Right lobe of liver (tissue), 6 donors: ENCODE results near the gene ZACN. TPM values are rescaled to one million over a fixed set of nuclear protein-coding genes. Genes with fewer than 3 reads are reported as not detected.
"Not testable (repeated sequence)": the region's sequence is repeated elsewhere in the genome, so short reads cannot be mapped to it uniquely, and the experiment has no call there.

Experiments
- ATAC-seq, 4 donors: fragments of 200-7000 bp; cut with Tn5 transposase; one replicate each; pipeline ENCODE4 v1.9.1; 2020; ENCODE audit warnings: mild to moderate bottlenecking in 4 of 4, moderate library complexity in 4 of 4
- DNase-seq, 3 donors: peaks; one replicate each; pipeline ENCODE4 v3.0.0-alpha.2; 2020
- H3K27ac ChIP-seq, 3 donors: fragments of 200-600 bp; one replicate each; pipeline ENCODE4 v1.8.0; 2022
- H3K27me3 ChIP-seq, 2 donors: fragments of 200-600 bp; one replicate each; pipeline ENCODE4 v1.8.0; 2022
- H3K36me3 ChIP-seq, 4 donors: fragments of 200-600 bp; sonication (generic) in 1 of 4; one replicate each; pipeline versions ENCODE4 v1.5.1 to v1.8.0; 2017 to 2022; ENCODE audit warnings: control low read depth in 1 of 4
- H3K4me1 ChIP-seq, 4 donors: fragments of 200-600 bp; sonication (generic) in 1 of 4; one replicate each; pipeline versions ENCODE4 v1.5.1 to v1.8.0; 2017 to 2022; ENCODE audit warnings: control low read depth in 1 of 4
- H3K4me3 ChIP-seq, 3 donors: fragments of 200-600 bp; one replicate each; pipeline ENCODE4 v1.8.0; 2022
- H3K9me3 ChIP-seq, 4 donors: fragments of 200-600 bp; sonication (generic) in 1 of 4; one replicate each; pipeline versions ENCODE4 v1.5.1 to v1.8.0; 2017 to 2022; ENCODE audit warnings: control low read depth in 1 of 4
- CTCF ChIP-seq, 4 donors: fragments of 200-600 bp in 3 of 4; fragments of 450-650 bp in 1 of 4; IDR thresholded peaks; one replicate each; pipeline versions ENCODE4 v1.5.1 to v1.8.0; 2016 to 2022; ENCODE audit warnings: antibody characterized with exemption in 4 of 4, mild to moderate bottlenecking in 2 of 4
- POLR2A ChIP-seq: fragments of 450-650 bp; IDR thresholded peaks from one replicate; pipeline ENCODE4 v1.6.1; 2017; ENCODE audit warnings: antibody characterized with exemption, mild to moderate bottlenecking
- WGBS: methylation state at CpG from one replicate; pipeline ENCODE4 v1.1.6; 2018; ENCODE audit warnings: low coverage, low lambda C conversion rate; ENCODE audit not compliant: insufficient coverage; ENCODE audit errors: missing lambda C conversion rate; 5-methylcytosine and 5-hydroxymethylcytosine counted together
- intact Hi-C, 2 donors: fragments of 100-400 bp; cut with DNase I; formaldehyde crosslinking; loops; one replicate each; pipeline versions ENCODE4 v1.11.2 to v1.14.1; 2022
- total RNA-seq, 6 experiments: library from RNA; depleted of rRNA in 2 of 6; stranded (reverse); fragments of >200 nt in 2 of 6; fragmentation: NEBNext Ultra II Directional in 3 of 6; extraction: Animal tissue kit (Norgen Biotek cat#: 25700) in 3 of 6; gene quantifications; one replicate each; pipeline versions ENCODE4 v1.1.0 to v1.2.4, GENCODE V29; 2016 to 2023
- donor health status: DM: no; HTN: yes; CAD: no.
- donor health status: DM: no; HTN: no; CAD: no.
- donor health status: DM: no; HTN: no; CAD: no.
- donor health status: DM: no; HTN: yes; CAD: no.
- donor health status: DM: no; HTN: yes; CAD: no.

ZACN gene
- total RNA-seq, 6 experiments from 2014 or later = not detected

GRCh38 chr17:76053246-76054111, 25.5 kb upstream of the ZACN start:
- H3K27me3 ChIP-seq = no peaks in the 10 kb centered on the region
- peaks cover 11 to 87% (median 43%) of the 10 kb centered on the region in 4 donors for H3K36me3 ChIP-seq
- H3K9me3 ChIP-seq = no peaks in the 10 kb centered on the region
- intact Hi-C loops = no loop called here
- TF ChIP-seq POLR2A = no peak
- no peak for TF ChIP-seq CTCF (IDR thresholded peaks at IDR 0.05)
- no peak overlapping the region for H3K27ac ChIP-seq
- H3K4me1 ChIP-seq = no peaks in the 10 kb centered on the region
- WGBS = 87% methylated on average over 14 of the region's 17 CpGs
- no peak overlapping the region for H3K4me3 ChIP-seq
- DNase-seq = no peak
- ATAC-seq = no peak

DNA sequence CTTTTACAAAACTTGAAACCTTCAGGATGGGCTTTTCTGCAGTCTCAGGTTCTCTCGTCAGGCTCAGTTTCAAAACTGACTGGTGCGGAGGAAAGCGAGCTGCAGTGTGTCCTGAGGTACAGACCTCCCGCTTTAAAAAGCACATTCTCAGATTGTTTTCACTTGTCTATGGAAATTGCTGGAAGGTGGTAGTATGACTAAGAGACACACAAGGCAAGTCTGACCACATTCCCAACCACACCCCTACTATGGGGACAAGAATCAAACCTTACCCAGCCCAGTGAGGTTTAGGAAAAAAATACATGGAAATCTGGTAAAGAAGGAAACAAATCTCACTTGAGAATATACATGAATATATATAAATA, 24.9 kb upstream of the ZACN start:
- Histone ChIP-seq H3K27me3 (no peaks in the 10 kb centered on the region), H3K27ac (no peak overlapping the region), H3K4me1 (no peaks in the 10 kb centered on the region), H3K4me3 (no peak overlapping the region), H3K36me3 (peaks cover 16 to 87% (median 43%) of the 10 kb centered on the region in 4 donors), H3K9me3 (no peaks in the 10 kb centered on the region)
- no peak for DNase-seq
- intact Hi-C loops = no loop called here
- WGBS = 96% methylated on average over 4 of the region's 4 CpGs
- TF ChIP-seq POLR2A (no peak), CTCF (IDR thresholded peaks at IDR 0.05) (no peak)
- ATAC-seq = no peak

DNA sequence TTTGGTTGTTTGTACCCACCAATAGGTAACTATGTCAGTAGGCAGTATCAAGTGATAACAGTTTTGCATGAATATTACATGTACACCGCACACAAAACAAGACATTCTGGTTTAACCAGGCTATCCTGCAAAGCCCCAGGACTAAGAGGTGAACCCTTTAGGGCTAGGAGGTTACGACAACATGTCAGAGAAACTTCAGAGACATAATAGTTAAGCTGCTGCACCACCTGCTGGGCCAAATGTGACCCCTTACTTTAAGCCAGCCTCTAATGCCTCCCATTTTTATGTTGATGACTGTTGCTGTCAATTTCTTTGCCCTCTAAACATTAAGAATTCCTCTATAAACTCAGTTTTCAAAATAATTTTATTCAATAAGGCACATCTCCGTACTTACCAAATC, 22.1 kb upstream of the ZACN start:
- Histone ChIP-seq H3K27ac (no peak overlapping the region), H3K27me3 (no peaks in the 10 kb centered on the region), H3K36me3 (peaks cover 25 to 94% (median 51%) of the 10 kb centered on the region in 4 donors), H3K9me3 (no peaks in the 10 kb centered on the region), H3K4me3 (no peak overlapping the region), H3K4me1 (no peaks in the 10 kb centered on the region)
- TF ChIP-seq CTCF (IDR thresholded peaks at IDR 0.05) = no peak
- TF ChIP-seq POLR2A = no peak
- DNase-seq (no peak), ATAC-seq (no peak)
- intact Hi-C loops = no loop called here
- 67% methylated on average over 1 of the region's 3 CpGs for WGBS

- intact Hi-C loops, ATAC-seq, H3K4me3 ChIP-seq: not testable (repeated sequence)
These were observed 20.7 kb upstream of the ZACN start for GRCh38 chr17:76058264-76058663.

GRCh38 chr17:76063875-76064546, 15.0 kb upstream of the ZACN start:
- TF ChIP-seq CTCF (IDR thresholded peaks at IDR 0.05) (no peak), POLR2A (no peak)
- no peak overlapping the region for H3K27ac ChIP-seq
- DNase-seq (no peak), ATAC-seq (no peak)
- whole genome bisulfite sequencing = 84% methylated on average over 14 of the region's 15 CpGs
- H3K4me1 ChIP-seq = no peaks in the 10 kb centered on the region
- no peak overlapping the region for H3K4me3 ChIP-seq
- H3K27me3 ChIP-seq = no peaks in the 10 kb centered on the region
- H3K36me3 ChIP-seq = peaks cover 32 to 93% (median 57%) of the 10 kb centered on the region in 4 donors
- intact Hi-C loops = no loop called here
- H3K9me3 ChIP-seq = no peaks in the 10 kb centered on the region

More at GRCh38 chr17:76058264-76058663, 20.7 kb upstream of the ZACN start:
- not testable (repeated sequence) for H3K9me3 ChIP-seq, H3K27ac ChIP-seq, H3K4me1 ChIP-seq, DNase-seq, H3K27me3 ChIP-seq
- 92% methylated on average over 5 of the region's 6 CpGs for WGBS
- H3K36me3 ChIP-seq = peaks cover 28 to 92% (median 53%) of the 10 kb centered on the region in 4 donors
